Vagina (tissue), 2 donors: ENCODE measurements around the gene HMCN2. TPM values are rescaled to one million over a fixed set of nuclear protein-coding genes. Genes with fewer than 3 reads are reported as not detected.

ENCODE experiments used
- DNase-seq, 2 donors: peaks; one replicate each; pipeline ENCODE4 v3.0.0-alpha.2; 2017; ENCODE audit errors: extremely low spot score in 2 of 2
- H3K27ac ChIP-seq: fragments of 200-600 bp; sonication (generic); one replicate; pipeline ENCODE4 v1.5.1; 2019
- H3K27me3 ChIP-seq: fragments of 200-600 bp; sonication (generic); one replicate; pipeline ENCODE4 v1.5.1; 2019
- H3K36me3 ChIP-seq, 2 donors: fragments of 200-600 bp; sonication (generic); one replicate each; pipeline ENCODE4 v1.5.1; 2017 to 2019
- H3K4me1 ChIP-seq: fragments of 200-600 bp; sonication (generic); one replicate; pipeline ENCODE4 v1.5.1; 2019
- H3K4me3 ChIP-seq, 2 donors: fragments of 200-600 bp; sonication (generic); 1 replicate in 1 of 2; 2 replicates in 1 of 2; pipeline ENCODE4 v1.5.1; 2016 to 2019
- H3K9me3 ChIP-seq: fragments of 200-600 bp; sonication (generic); one replicate; pipeline ENCODE4 v1.5.1; 2019
- CTCF ChIP-seq, 3 experiments: fragments of 450-650 bp in 2 of 3; fragments of 200-600 bp in 1 of 3; sonication (generic) in 1 of 3; IDR thresholded peaks; one replicate each; pipeline ENCODE4 v1.5.1; 2017 to 2019; ENCODE audit warnings: antibody characterized with exemption in 3 of 3, mild to moderate bottlenecking in 2 of 3, moderate library complexity in 2 of 3
- POLR2A ChIP-seq, 2 donors: fragments of 450-650 bp; IDR thresholded peaks; one replicate each; pipeline ENCODE4 v1.6.1; 2017; ENCODE audit warnings: antibody characterized with exemption in 2 of 2, mild to moderate bottlenecking in 2 of 2, moderate library complexity in 2 of 2
- POLR2AphosphoS5 ChIP-seq, 2 donors: sonication (generic); formaldehyde crosslinking; IDR thresholded peaks; one replicate each; pipeline ENCODE4 v1.9.0; 2017; ENCODE audit warnings: antibody characterized with exemption in 2 of 2, mild to moderate bottlenecking in 2 of 2, low read depth in 1 of 2; ENCODE audit not compliant: insufficient read depth in 1 of 2
- intact Hi-C: fragments of 100-400 bp; cut with DNase I; formaldehyde crosslinking; loops from one replicate; pipeline ENCODE4 v1.15.1; 2023
- total RNA-seq: library from RNA; depleted of rRNA; stranded (reverse); fragments of >200 nt; gene quantifications from one replicate; pipeline ENCODE4 v1.2.3, GENCODE V29; 2016

Gene HMCN2
- total RNA-seq, 1 donor from 2014 or later: 5.2 TPM

- H3K9me3 ChIP-seq: no peaks in the 10 kb centered on the region
- DNase-seq: no peak
- H3K27me3 ChIP-seq: no peaks in the 10 kb centered on the region
- no peak overlapping the region for H3K27ac ChIP-seq
- H3K4me1 ChIP-seq: peaks cover 9% of the 10 kb centered on the region
- intact Hi-C loops: no loop called here
- peaks cover 0 to 29% of the 10 kb centered on the region in 2 donors for H3K36me3 ChIP-seq
- H3K4me3 ChIP-seq: no peak overlapping the region
- TF ChIP-seq POLR2A (IDR thresholded peaks at IDR 0.05) (no peak), CTCF (IDR thresholded peaks at IDR 0.05) (no peak), POLR2AphosphoS5 (IDR thresholded peaks at IDR 0.05; ENCODE audit: insufficient read depth in 1 of 2, low read depth in 1 of 2) (no peak)
Measured at GRCh38 chr9:130225071-130225470, 40.5 kb upstream of the HMCN2 start.

- TF ChIP-seq CTCF (IDR thresholded peaks at IDR 0.05): no peak
- no peak for TF ChIP-seq POLR2A (IDR thresholded peaks at IDR 0.05)
- TF ChIP-seq POLR2AphosphoS5 (IDR thresholded peaks at IDR 0.05; ENCODE audit: insufficient read depth in 1 of 2, low read depth in 1 of 2): no peak
- H3K27me3 ChIP-seq: no peaks in the 10 kb centered on the region
- no peak overlapping the region for H3K27ac ChIP-seq
- H3K4me3 ChIP-seq: no peak overlapping the region
- H3K9me3 ChIP-seq: no peaks in the 10 kb centered on the region
- no peak for DNase-seq
- peaks cover 4% of the 10 kb centered on the region for H3K4me1 ChIP-seq
- intact Hi-C loops: no loop called here
- peaks cover 0 to 29% of the 10 kb centered on the region in 2 donors for H3K36me3 ChIP-seq
Measured at GRCh38 chr9:130225586-130225985, 40.0 kb upstream of the HMCN2 start.

- no peaks in the 10 kb centered on the region for H3K4me1 ChIP-seq
- no peaks in the 10 kb centered on the region for H3K9me3 ChIP-seq
- DNase-seq: no peak
- intact Hi-C loops: no loop called here
- H3K36me3 ChIP-seq: peaks cover 0 to 29% of the 10 kb centered on the region in 2 donors
- H3K4me3 ChIP-seq: no peak overlapping the region
- TF ChIP-seq CTCF (IDR thresholded peaks at IDR 0.05) (no peak), POLR2AphosphoS5 (IDR thresholded peaks at IDR 0.05; ENCODE audit: insufficient read depth in 1 of 2, low read depth in 1 of 2) (no peak), POLR2A (IDR thresholded peaks at IDR 0.05) (no peak)
- no peaks in the 10 kb centered on the region for H3K27me3 ChIP-seq
- H3K27ac ChIP-seq: no peak overlapping the region
Measured at GRCh38 chr9:130226112-130226511, 39.4 kb upstream of the HMCN2 start.

- Histone ChIP-seq H3K27ac (no peak overlapping the region), H3K4me3 (no peak overlapping the region), H3K4me1 (no peaks in the 10 kb centered on the region), H3K27me3 (no peaks in the 10 kb centered on the region), H3K36me3 (peaks cover 0 to 29% of the 10 kb centered on the region in 2 donors), H3K9me3 (no peaks in the 10 kb centered on the region)
- no peak for DNase-seq
- no peak for TF ChIP-seq POLR2AphosphoS5 (IDR thresholded peaks at IDR 0.05; ENCODE audit: insufficient read depth in 1 of 2, low read depth in 1 of 2)
- TF ChIP-seq CTCF (IDR thresholded peaks at IDR 0.05): no peak
- no peak for TF ChIP-seq POLR2A (IDR thresholded peaks at IDR 0.05)
- intact Hi-C loops: no loop called here
Measured at GRCh38 chr9:130227833-130228232, 37.7 kb upstream of the HMCN2 start.

GRCh38 chr9:130229759-130230158 is 35.8 kb upstream of the HMCN2 start:
- H3K27me3 ChIP-seq: no peaks in the 10 kb centered on the region
- no peak overlapping the region for H3K4me3 ChIP-seq
- no peak for DNase-seq
- intact Hi-C loops: no loop called here
- H3K9me3 ChIP-seq: no peaks in the 10 kb centered on the region
- no peak overlapping the region for H3K27ac ChIP-seq
- no peaks in the 10 kb centered on the region for H3K4me1 ChIP-seq
- TF ChIP-seq CTCF (IDR thresholded peaks at IDR 0.05): no peak
- TF ChIP-seq POLR2A (IDR thresholded peaks at IDR 0.05): no peak
- no peak for TF ChIP-seq POLR2AphosphoS5 (IDR thresholded peaks at IDR 0.05; ENCODE audit: insufficient read depth in 1 of 2, low read depth in 1 of 2)
- H3K36me3 ChIP-seq: peaks cover 0 to 24% of the 10 kb centered on the region in 2 donors
